NCI-H2196 treated with DMSO at 0.1 percent for 48 hours (cell line): ENCODE results near the gene TGFB2.
A peak's percentile ranks its signal among the peaks of the same experiment; 100 is the strongest.

Experiments
- DNase-seq: peaks from one replicate; lab custom pipeline; 2025; ENCODE audit not compliant: unreplicated experiment; lab: John Stamatoyannopoulos, UW

The TGFB2 gene

DNA sequence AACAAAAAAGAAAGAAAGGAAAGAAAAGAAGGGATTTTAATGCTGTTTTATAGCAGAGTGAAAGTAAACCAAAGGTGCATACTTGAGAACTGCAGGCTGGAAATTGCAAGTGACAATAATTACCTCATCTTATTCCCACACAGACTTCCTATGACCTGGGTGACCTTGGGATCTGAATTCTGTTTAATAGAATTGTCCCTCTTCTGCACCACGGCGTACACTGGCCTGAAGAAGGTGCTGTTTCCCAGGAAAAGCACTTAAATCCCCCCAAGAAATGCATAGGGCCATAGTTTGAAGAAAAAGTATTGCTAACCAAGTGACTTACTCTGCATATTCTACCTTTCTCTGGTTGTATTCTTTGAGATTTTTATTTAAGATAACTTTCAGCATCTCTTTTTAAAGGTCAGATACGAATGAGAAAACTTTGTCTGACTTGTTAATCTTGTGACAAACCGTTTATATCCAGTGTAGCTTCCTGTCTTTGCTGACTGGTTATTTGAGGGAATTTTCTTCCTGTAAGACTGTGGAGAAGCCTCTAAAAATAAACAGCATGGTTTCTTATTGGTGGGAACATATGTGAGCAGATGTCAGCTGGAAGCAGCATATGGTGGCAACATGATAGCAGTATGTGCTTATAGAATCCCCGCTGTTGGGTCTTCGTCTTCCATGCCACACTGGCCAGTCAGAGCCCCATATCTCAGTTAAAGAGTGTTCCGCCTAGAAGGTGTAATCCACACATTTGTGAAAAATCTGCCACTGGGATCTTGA lies 16.3 kb downstream of the TGFB2 start:
- DNase-seq = no peak

DNA sequence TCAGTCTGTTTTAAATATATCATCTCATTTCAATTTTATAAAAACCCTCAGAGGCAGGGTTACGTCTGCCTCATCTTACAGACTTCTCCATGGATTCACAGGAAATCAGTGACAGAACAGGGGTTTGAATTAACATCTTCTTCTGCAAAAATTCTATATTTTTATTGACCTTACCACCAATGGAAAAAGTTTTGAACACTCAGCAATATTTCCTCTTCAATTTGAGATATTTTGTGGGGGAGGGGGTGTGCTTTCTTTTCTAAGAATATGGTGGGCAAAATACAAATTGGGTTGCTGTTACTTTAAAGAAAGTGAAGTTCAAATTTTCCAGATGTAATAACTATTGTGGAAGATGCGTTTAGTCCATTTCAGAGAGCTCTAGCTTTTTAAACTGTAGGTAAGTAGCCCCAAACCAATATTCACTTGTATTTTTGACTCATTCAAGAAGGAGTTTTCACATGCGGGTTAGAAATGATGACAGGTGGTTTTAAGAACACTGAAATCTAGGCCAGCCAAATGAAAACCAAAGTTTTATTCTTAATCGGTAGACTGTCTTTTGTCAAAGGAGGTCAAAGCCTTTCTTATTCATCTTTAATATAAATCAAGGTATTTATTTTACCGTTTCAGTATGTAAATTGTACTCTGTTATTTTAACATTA lies 17.4 kb downstream of the TGFB2 start:
- no peak for DNase-seq

DNA sequence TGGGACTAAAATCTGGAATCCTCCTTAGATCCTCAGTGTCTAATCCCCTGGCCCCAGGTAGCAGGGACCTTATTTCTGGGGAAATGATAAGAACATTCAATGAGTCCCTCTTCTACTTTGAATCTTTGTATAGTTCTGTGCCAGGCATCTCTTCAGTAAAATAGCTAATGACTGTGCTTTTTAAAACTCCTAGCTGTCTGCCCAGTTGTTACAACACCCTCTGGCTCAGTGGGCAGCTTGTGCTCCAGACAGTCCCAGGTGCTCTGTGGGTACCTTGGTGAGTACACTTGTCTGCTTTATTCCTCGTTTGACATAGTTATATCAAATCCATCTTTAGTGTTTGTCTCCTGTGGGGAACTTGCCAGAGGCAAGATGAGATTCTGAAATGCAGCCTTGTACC lies 18.0 kb downstream of the TGFB2 start:
- no peak for DNase-seq

DNA sequence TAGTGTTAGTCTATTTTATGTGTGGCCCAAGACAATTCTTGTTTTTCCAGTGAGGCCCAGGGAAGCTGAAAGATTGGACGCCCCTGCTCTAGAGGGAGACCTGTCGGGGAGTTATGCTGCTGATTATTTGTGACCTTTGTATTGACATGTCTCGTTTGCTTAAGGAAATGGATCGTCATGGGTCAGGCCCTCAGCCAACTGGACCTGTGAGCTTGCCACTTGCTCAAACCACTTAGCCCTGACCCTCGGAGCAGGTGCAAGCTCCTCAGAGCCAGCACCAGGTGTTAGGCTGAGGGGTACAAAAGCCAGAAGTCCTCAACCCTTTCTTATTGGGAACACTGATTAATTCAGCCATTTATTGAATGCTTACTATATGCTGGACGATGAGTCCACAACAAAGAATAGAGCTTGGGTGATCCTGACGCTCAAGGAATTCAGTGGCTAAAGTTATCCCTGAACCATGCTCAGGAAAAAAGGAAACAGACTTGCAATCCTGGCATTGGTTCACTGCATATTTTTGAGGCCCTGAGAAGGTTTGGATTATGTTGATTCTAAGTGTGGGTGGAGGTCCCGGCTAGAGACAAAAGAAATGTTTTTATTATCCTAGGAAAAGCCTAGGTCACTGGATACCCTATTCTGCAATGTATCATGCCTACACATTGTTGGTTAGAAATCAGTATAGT lies 19.0 kb downstream of the TGFB2 start:
- peak; percentile 25 for DNase-seq

DNA sequence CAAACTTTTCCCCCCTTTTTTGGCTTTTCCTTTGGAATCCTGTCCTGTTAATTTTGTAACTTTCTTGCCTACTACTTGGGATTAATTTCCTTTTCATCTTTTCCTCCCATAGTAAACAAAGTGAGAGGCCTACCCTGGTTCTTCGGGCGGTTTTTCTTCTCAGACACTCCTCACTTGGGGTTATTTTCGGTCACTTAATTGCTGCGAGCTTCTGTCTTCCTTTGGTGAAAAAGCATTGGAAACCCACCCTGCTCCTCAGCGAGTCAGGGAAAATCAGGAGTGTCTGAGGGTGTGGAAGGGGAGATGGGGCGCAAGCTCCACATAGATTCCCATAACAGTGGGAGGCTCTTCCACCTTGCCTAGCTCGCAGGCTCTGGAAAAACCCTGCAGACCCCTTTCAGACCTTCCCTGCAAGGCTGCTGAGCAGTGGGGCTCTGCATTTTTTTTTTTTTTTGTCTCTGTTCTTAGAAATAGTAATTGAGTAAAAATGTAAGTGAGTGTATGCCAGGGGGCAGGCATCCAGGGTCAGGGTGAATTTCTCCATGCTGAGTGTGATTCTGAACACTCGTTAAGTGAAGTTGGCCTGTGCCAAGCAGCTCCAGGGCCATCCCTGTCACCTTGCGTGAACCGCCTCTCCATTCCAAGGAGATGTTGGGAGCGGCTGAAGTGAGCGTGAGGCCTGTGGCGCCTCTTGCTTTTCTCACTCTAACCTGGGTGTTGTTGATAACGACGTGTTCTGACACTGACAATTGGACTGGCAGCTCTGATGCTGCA lies 20.3 kb downstream of the TGFB2 start:
- no peak for DNase-seq

- DNase-seq = peak; percentile 53
These were observed 21.4 kb downstream of the TGFB2 start for GRCh38 chr1:218366322-218367052.

DNA sequence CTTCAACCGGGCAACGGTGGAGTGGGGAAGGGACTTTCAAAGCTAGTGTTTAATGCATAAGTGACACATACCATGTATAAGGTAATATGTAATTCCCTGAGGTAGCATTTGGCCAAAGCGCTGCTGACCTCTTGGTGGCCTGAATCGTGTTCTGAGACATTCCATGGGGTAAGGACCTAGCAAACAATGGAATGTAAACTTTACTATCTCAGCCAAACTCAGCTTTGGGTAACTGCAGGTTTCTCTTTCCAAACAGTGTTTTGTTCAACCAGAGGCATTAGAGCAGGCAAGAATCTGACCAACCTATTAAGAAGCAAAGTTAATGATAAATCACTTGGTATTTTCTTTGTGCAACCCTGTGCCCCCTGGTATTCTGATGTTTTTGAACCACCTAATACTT lies 22.0 kb downstream of the TGFB2 start:
- no peak for DNase-seq

DNA sequence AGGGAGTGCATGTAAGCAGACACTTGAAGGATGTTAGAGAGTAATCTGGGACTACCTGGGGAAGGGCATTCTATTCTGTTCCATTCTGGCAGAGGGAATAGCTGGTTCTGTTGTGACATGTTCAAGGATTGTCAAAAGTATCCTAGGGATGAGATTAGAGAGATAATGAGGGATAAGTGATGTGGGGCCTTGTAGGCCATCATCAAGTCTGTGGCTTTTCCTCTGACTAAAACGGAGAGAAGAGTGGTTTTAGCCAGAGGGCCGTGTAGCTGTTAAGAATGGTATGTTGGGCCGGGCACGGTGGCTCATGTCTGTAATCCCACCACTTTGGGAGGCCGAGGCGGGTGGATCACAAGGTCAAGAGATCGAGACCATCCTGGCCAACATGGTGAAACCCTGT lies 23.6 kb downstream of the TGFB2 start:
- no peak for DNase-seq

- DNase-seq = no peak
These were observed 24.8 kb downstream of the TGFB2 start for GRCh38 chr1:218369688-218370511.

GRCh38 chr1:218371927-218372672 lies 27.0 kb downstream of the TGFB2 start:
- DNase-seq = no peak

DNA sequence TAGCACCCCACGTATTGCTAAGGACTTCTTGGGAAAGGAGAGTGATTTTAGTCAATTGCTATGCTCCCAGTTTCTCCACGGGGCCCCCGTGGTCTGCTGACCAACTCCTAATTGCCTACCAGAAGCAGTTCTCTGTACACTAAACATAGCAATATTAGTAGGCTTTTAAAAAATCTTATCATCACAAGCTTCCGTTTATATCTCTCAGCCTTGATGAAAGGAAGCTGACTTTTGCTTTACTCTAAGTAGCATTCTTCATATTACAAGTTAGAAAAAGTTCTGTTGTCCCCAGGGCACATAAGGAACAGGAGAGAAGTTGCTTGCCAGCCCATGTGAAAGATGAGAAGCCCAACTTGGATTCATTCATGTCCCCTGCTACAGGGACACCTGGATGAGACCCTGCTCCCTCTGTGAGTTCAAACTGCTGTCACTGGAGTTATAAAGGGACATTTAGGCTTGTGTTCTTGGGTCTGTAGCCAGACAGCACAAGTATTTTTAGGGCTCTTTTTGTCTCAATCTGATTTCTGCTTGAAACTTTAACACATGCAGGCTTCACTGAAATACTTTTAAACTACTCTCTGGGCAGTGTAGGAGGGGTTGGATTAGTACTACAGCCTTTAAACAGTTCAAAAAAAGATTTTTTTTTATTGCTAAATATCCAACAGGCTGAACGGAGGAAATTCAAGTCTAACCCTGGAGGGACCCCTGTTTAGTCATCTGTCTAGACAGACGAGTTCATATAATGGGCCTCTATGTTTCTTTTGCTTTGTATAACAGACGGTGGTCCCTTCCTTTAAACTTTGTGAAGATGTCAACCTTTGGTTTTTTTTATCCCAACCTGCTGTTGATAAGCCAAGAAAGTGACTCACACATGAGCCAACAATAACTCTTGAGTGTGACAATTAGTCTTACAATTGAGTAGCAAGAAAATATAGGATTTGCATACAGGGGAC lies 29.5 kb downstream of the TGFB2 start:
- no peak for DNase-seq

DNA sequence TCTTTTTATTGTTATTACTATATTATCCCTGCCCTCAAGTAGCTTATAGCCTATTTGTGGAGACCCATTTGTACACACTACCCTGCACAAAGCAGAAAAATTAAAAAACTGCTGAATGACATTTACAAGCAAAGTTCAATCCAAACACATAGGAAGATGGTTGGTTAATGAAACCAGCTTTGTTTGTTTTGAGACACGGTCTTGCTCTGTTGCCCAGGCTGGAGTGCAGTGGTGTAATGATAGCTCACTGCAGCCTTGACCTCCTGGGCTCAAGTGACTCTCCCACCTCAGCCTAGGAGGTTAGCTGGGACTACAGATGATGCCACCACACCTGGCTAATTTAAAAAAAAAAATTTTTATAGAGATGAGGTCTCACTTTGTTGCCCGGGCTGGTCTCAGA lies 31.6 kb downstream of the TGFB2 start:
- no peak for DNase-seq

GRCh38 chr1:218377143-218377660 lies 32.1 kb downstream of the TGFB2 start:
- no peak for DNase-seq

GRCh38 chr1:218380125-218380977 lies 35.2 kb downstream of the TGFB2 start:
- no peak for DNase-seq

DNA sequence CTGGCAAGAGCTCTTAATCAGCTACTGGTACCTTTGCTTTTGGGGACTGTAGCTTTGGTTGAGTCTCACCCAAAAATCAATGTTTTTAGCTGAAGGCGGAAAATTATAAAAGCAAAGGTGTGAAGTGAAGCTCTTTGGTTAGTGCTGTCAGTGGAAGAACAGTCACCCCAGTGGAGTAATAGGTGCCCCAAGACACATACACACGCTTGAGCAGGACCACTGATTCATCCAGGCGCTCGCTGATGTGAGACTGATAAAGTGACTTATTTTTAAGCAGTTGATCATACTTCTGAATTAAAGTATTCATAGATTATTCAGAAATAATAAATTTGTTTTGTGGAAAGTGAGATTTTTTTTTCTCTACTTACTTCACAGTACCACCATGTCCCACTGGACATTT lies 37.1 kb downstream of the TGFB2 start:
- no peak for DNase-seq

DNA sequence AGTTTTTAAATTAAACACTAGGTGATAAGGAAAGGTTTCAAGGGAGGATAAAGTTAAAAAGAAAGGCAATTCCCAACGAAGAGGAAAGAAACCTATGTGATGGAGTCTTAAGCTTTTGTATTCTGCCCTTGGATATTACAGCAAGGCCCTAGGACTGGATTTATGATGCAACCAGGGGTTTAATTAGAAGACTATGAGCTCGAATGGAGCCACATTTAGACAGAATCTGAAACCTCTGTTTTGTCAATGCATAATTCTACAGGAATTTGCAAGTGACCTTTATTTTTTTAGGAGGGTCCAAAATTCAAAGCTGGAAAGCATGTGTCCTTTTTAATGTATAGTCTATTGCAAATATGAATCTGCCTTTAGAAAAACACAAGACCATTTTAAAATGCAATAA lies 37.9 kb downstream of the TGFB2 start:
- no peak for DNase-seq

GRCh38 chr1:218383681-218384080 lies 38.5 kb downstream of the TGFB2 start:
- DNase-seq = no peak
